ENCODE measurements around the gene VWA3A.

Gene VWA3A

GRCh38 chr16:22089910-22090309 lies 2.4 kb upstream of the VWA3A start:
- H3K9me3 ChIP-seq (ENCODE audit: insufficient read depth, low read length, severe bottlenecking) = no peaks in the 10 kb centered on the region
- no peak overlapping the region for H3K9ac ChIP-seq (ENCODE audit: low read depth, low read length)
- no peak overlapping the region for H3K27ac ChIP-seq (ENCODE audit: low read length)
- no peaks in the 10 kb centered on the region for H3K36me3 ChIP-seq (ENCODE audit: insufficient read depth, low read length)
- no peaks in the 10 kb centered on the region for H3K79me2 ChIP-seq (ENCODE audit: insufficient read depth, low read length)
- H3K27me3 ChIP-seq (ENCODE audit: insufficient read depth, low read length, poor library complexity) = no peaks in the 10 kb centered on the region
- H3K4me3 ChIP-seq (ENCODE audit: low read depth in 1 of 2, low read length in 2 of 2) = no peak overlapping the region
- no peak overlapping the region for H3K4me2 ChIP-seq (ENCODE audit: insufficient read depth, low read length)
- no peaks in the 10 kb centered on the region for H3K4me1 ChIP-seq (ENCODE audit: insufficient read depth, low read length)
- DNase-seq = no peak
- no peak for TF ChIP-seq EZH2 (IDR thresholded peaks at IDR 0.05; ENCODE audit: borderline replicate concordance, low read depth, low read length, severe bottlenecking)
- TF ChIP-seq, protein P1, sequence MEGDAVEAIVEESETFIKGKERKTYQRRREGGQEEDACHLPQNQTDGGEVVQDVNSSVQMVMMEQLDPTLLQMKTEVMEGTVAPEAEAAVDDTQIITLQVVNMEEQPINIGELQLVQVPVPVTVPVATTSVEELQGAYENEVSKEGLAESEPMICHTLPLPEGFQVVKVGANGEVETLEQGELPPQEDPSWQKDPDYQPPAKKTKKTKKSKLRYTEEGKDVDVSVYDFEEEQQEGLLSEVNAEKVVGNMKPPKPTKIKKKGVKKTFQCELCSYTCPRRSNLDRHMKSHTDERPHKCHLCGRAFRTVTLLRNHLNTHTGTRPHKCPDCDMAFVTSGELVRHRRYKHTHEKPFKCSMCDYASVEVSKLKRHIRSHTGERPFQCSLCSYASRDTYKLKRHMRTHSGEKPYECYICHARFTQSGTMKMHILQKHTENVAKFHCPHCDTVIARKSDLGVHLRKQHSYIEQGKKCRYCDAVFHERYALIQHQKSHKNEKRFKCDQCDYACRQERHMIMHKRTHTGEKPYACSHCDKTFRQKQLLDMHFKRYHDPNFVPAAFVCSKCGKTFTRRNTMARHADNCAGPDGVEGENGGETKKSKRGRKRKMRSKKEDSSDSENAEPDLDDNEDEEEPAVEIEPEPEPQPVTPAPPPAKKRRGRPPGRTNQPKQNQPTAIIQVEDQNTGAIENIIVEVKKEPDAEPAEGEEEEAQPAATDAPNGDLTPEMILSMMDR (IDR thresholded peaks at IDR 0.05; ENCODE audit: borderline replicate concordance, extremely low read depth, low read length, poor library complexity, severe bottlenecking) = no peak
- no peak overlapping the region for H2AFZ ChIP-seq (ENCODE audit: low read depth, low read length)
- H4K20me1 ChIP-seq (ENCODE audit: insufficient read depth, low read length) = no peaks in the 10 kb centered on the region
- ATAC-seq (ENCODE audit: insufficient read depth, low read depth) = no peak

DNA sequence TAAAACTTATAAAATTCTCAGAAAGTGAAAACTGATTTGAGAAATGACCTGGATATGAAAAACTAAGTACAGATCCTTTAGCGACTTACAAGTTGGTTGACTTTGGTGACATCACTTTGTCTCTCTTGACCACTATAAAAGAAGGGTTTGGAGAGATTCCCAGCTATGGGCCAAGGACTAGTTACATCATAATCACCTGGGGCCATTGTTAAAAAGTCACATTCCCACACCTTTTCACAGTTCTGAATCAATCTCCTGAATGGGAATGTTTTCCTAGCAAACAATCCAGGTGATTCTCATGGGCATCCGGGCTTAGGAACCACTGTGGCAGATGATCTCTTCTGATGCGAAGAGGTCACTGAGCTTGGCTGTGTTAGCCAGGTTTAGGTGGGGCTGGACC lies 620 bp upstream of the VWA3A start:
- H3K4me3 ChIP-seq (ENCODE audit: low read depth in 1 of 2, low read length in 2 of 2) = no peak overlapping the region
- DNase-seq = no peak
- ATAC-seq (ENCODE audit: insufficient read depth, low read depth) = no peak
- no peak overlapping the region for H3K27ac ChIP-seq (ENCODE audit: low read length)
- H3K27me3 ChIP-seq (ENCODE audit: insufficient read depth, low read length, poor library complexity) = peaks cover 4% of the 10 kb centered on the region
- no peak for TF ChIP-seq EZH2 (IDR thresholded peaks at IDR 0.05; ENCODE audit: borderline replicate concordance, low read depth, low read length, severe bottlenecking)
- TF ChIP-seq, protein P1 (IDR thresholded peaks at IDR 0.05; ENCODE audit: borderline replicate concordance, extremely low read depth, low read length, poor library complexity, severe bottlenecking) = no peak
- H4K20me1 ChIP-seq (ENCODE audit: insufficient read depth, low read length) = no peaks in the 10 kb centered on the region
- no peaks in the 10 kb centered on the region for H3K4me1 ChIP-seq (ENCODE audit: insufficient read depth, low read length)
- no peaks in the 10 kb centered on the region for H3K79me2 ChIP-seq (ENCODE audit: insufficient read depth, low read length)
- H3K9me3 ChIP-seq (ENCODE audit: insufficient read depth, low read length, severe bottlenecking) = no peaks in the 10 kb centered on the region
- no peak overlapping the region for H3K4me2 ChIP-seq (ENCODE audit: insufficient read depth, low read length)
- H3K36me3 ChIP-seq (ENCODE audit: insufficient read depth, low read length) = no peaks in the 10 kb centered on the region
- H3K9ac ChIP-seq (ENCODE audit: low read depth, low read length) = no peak overlapping the region
- no peak overlapping the region for H2AFZ ChIP-seq (ENCODE audit: low read depth, low read length)

GRCh38 chr16:22093331-22093730 lies 990 bp downstream of the VWA3A start:
- H3K27me3 ChIP-seq (ENCODE audit: insufficient read depth, low read length, poor library complexity) = peaks cover 9% of the 10 kb centered on the region
- no peak overlapping the region for H3K4me2 ChIP-seq (ENCODE audit: insufficient read depth, low read length)
- H3K9ac ChIP-seq (ENCODE audit: low read depth, low read length) = no peak overlapping the region
- no peaks in the 10 kb centered on the region for H3K36me3 ChIP-seq (ENCODE audit: insufficient read depth, low read length)
- no peaks in the 10 kb centered on the region for H3K9me3 ChIP-seq (ENCODE audit: insufficient read depth, low read length, severe bottlenecking)
- no peaks in the 10 kb centered on the region for H3K79me2 ChIP-seq (ENCODE audit: insufficient read depth, low read length)
- TF ChIP-seq EZH2 (IDR thresholded peaks at IDR 0.05; ENCODE audit: borderline replicate concordance, low read depth, low read length, severe bottlenecking) = no peak
- TF ChIP-seq, protein P1 (IDR thresholded peaks at IDR 0.05; ENCODE audit: borderline replicate concordance, extremely low read depth, low read length, poor library complexity, severe bottlenecking) = no peak
- no peak overlapping the region for H2AFZ ChIP-seq (ENCODE audit: low read depth, low read length)
- ATAC-seq (ENCODE audit: insufficient read depth, low read depth) (no peak), DNase-seq (no peak)
- no peaks in the 10 kb centered on the region for H4K20me1 ChIP-seq (ENCODE audit: insufficient read depth, low read length)
- H3K4me3 ChIP-seq (ENCODE audit: low read depth in 1 of 2, low read length in 2 of 2) = no peak overlapping the region
- H3K4me1 ChIP-seq (ENCODE audit: insufficient read depth, low read length) = no peaks in the 10 kb centered on the region
- H3K27ac ChIP-seq (ENCODE audit: low read length) = no peak overlapping the region

DNA sequence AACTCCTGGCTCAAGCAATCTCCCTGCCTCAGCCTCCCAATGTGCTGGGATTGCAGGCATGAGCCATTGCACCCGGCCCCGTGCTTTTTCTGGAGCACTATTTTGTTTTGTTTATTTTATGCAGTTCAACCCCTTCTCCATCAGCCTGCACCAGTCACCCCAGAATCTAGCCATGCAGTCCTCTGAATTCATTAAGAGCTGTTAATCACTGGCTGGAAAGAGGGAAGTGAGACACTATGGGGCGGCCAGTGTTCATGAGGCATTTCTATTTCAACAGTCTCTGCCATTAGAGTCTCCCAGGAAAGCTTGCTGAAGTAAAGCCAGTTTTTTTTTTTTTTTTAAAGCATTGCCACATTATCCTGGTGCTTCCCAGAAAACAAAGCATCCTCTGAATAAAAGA lies 1.7 kb downstream of the VWA3A start:
- Histone ChIP-seq H2AFZ (ENCODE audit: low read depth, low read length) (no peak overlapping the region), H3K9ac (ENCODE audit: low read depth, low read length) (no peak overlapping the region), H3K27me3 (ENCODE audit: insufficient read depth, low read length, poor library complexity) (peaks cover 12% of the 10 kb centered on the region), H3K4me3 (ENCODE audit: low read depth in 1 of 2, low read length in 2 of 2) (no peak overlapping the region), H3K27ac (ENCODE audit: low read length) (no peak overlapping the region), H3K79me2 (ENCODE audit: insufficient read depth, low read length) (no peaks in the 10 kb centered on the region), H3K36me3 (ENCODE audit: insufficient read depth, low read length) (no peaks in the 10 kb centered on the region), H3K9me3 (ENCODE audit: insufficient read depth, low read length, severe bottlenecking) (no peaks in the 10 kb centered on the region), H3K4me1 (ENCODE audit: insufficient read depth, low read length) (no peaks in the 10 kb centered on the region), H4K20me1 (ENCODE audit: insufficient read depth, low read length) (no peaks in the 10 kb centered on the region), H3K4me2 (ENCODE audit: insufficient read depth, low read length) (no peak overlapping the region)
- no peak for ATAC-seq (ENCODE audit: insufficient read depth, low read depth)
- no peak for DNase-seq
- TF ChIP-seq, protein P1 (IDR thresholded peaks at IDR 0.05; ENCODE audit: borderline replicate concordance, extremely low read depth, low read length, poor library complexity, severe bottlenecking) = no peak
- TF ChIP-seq EZH2 (IDR thresholded peaks at IDR 0.05; ENCODE audit: borderline replicate concordance, low read depth, low read length, severe bottlenecking) = no peak

All from DND-41 (cell line).